Left renal cortex interstitium (tissue), 4 donors: ENCODE data around the gene SMIM13. TPM values are rescaled to one million over a fixed set of nuclear protein-coding genes. Genes with fewer than 3 reads are reported as not detected.

ENCODE experiments used
- DNase-seq, 4 donors: peaks; one replicate each; pipeline ENCODE4 v3.0.0-alpha.2; 2013; ENCODE audit warnings: low read depth in 4 of 4, low spot score in 2 of 4, missing footprints in 1 of 4
- polyA plus RNA-seq, 4 donors: library from polyadenylated mRNA; unstranded; fragments of 120-200 nt; gene quantifications; one replicate each; pipeline ENCODE4 v1.2.1, GENCODE V29; 2013; ENCODE audit not compliant: insufficient read length in 4 of 4

Gene SMIM13
- polyA plus RNA-seq, 4 donors: 16.1 to 18.5 (median 17.9) TPM

DNA sequence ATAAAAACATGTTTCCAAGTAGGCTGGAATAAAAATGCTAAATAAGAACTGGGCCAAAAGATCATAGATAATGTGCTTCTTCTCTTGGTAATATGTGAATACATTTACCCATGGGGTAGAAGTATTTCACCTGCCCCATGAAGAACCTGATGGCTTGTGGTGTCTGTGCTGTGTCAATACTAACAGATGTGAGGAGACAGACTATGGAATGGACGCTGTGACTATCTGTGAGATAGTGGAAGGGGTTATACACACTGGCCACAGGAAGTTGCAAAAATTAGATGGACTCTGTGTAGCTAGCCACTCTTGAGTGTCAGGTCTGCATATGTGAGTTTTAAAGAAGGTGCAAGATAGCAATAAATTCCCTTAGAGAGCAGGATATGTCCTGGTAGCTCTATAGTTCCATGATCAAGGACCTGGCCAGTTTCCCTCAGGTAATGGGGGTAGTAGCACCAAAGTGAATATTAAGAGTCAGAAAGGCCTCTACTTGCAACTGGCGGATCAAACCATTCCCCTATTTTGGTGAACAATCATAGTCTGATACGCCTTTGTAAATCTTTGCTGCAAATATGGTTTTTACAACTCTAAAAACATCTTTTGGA, 90.2 kb downstream of the SMIM13 start:
- no peak for DNase-seq

DNA sequence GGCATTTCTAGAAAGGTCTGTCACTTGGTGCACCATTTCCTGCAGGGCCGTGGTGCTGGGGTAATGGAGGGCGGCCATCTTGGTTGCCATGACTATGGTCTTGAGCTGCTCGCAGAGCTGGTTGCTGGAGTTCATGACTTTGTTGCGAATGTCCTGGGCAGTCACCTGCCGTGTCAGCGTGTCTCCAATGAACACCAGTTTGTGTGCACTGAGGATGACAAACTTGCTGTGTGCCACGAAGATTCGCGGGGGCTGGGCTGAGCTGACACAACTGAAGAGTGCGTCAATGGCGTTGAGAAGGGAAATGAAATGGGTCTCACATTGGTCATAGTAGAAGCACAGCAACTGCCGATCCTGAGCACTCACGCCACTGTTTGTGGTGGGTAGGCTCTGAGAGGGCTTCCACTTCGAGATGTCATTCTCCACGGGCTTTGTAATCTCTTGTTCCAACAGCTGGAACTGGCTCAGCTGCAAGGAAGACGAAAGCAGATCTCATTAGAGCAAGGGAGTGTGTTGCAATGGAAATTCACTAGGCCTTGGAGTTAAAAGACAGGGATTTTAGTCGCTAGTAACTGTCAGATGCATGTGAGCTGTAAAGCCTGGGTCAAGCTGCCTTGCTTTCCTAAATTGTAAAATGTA, 91.7 kb downstream of the SMIM13 start:
- no peak for DNase-seq

GRCh38 chr6:11187301-11187700, 93.7 kb downstream of the SMIM13 start:
- no peak for DNase-seq

Other genes starting within 250 kb of the SMIM13 start
- under 1 TPM in 2 of 4 donors, not detected in 2; 0.07 to 0.14 TPM for gene GCM2, start 211.8 kb upstream of the SMIM13 start, polyA plus RNA-seq
- gene SYCP2L, start 206.8 kb upstream of the SMIM13 start, polyA plus RNA-seq: 1 to 10 TPM; 2.2 to 9.0 (median 5.0) TPM
- gene ELOVL2, start 49.5 kb upstream of the SMIM13 start, polyA plus RNA-seq: 10 to 100 TPM in 1 of 4 donors, 1 to 10 TPM in 3; 7.2 to 10.7 (median 8.7) TPM
- gene ERVFRD-1, start 17.9 kb downstream of the SMIM13 start, polyA plus RNA-seq: under 1 TPM; 0.09 to 0.32 (median 0.14) TPM
- 10 to 100 TPM; 54.8 to 69.2 (median 67.2) TPM for gene NEDD9, start 138.8 kb downstream of the SMIM13 start, polyA plus RNA-seq